Pancreas (tissue), 10 donors: ENCODE data around the gene GATA2. TPM values are rescaled to one million over a fixed set of nuclear protein-coding genes. Genes with fewer than 3 reads are reported as not detected.
A peak's percentile ranks its signal among the peaks of the same experiment; 100 is the strongest.

Experiments
- ATAC-seq, 4 donors: fragments of 200-7000 bp; cut with Tn5 transposase; one replicate each; pipeline versions ENCODE4 v1.8.0 to v1.9.1; 2020; ENCODE audit warnings: mild to moderate bottlenecking in 4 of 4, moderate library complexity in 4 of 4
- DNase-seq, 6 donors: peaks; one replicate each; pipeline ENCODE4 v3.0.0-alpha.2; 2020
- FAIRE-seq: peaks from 2 replicates; lab custom pipeline; 2012; peaks lifted over from hg19 to GRCh38; lab: Jason Lieb, UNC
- H3K27ac ChIP-seq, 4 donors: fragments of 200-600 bp; sonication (generic); 1 replicate in 3 of 4; 2 replicates in 1 of 4; pipeline versions ENCODE4 v1.5.0 to v1.8.0; 2020
- H3K27me3 ChIP-seq, 4 donors: fragments of 200-600 bp; one replicate each; pipeline ENCODE4 v1.8.0; 2021
- H3K36me3 ChIP-seq, 3 donors: fragments of 200-600 bp; sonication (generic) in 1 of 3; one replicate each; pipeline versions ENCODE4 v1.5.0 to v1.8.0; 2020 to 2021
- H3K4me1 ChIP-seq, 3 donors: fragments of 200-600 bp; one replicate each; pipeline ENCODE4 v1.8.0; 2021
- H3K4me3 ChIP-seq, 4 donors: fragments of 200-600 bp; sonication (generic) in 2 of 4; one replicate each; pipeline versions ENCODE4 v1.5.0 to v1.8.0; 2020 to 2021
- H3K9me3 ChIP-seq, 4 donors: fragments of 200-600 bp; one replicate each; pipeline ENCODE4 v1.8.0; 2021
- WGBS, 2 donors: extraction: QIAGEN DNeasy Blood & Tissue Kit; methylation state at CpG; one replicate each; pipeline ENCODE4 v1.1.7; 2013; 5-methylcytosine and 5-hydroxymethylcytosine counted together
- intact Hi-C, 3 donors: fragments of 100-400 bp; cut with DNase I; formaldehyde crosslinking; loops; one replicate each; pipeline versions ENCODE4 v1.11.1 to v1.14.2; 2022
- polyA plus RNA-seq, 2 donors: library from polyadenylated mRNA; stranded (reverse); fragments of 200-250 nt; gene quantifications; one replicate each; pipeline ENCODE4 v1.2.3, GENCODE V29; 2013
- total RNA-seq, 6 donors: library from RNA; stranded (reverse); fragmentation: NEBNext Ultra II Directional in 4 of 6; extraction: Animal tissue kit (Norgen Biotek cat#: 25700) in 4 of 6; gene quantifications; one replicate each; pipeline versions ENCODE4 v1.2.1 to v1.2.4, GENCODE V29; 2021 to 2023
- TF ChIP-seq, protein P1 (sequence below), 4 donors: fragments of 200-600 bp; sonication (generic) in 3 of 4; IDR thresholded peaks; one replicate each; pipeline versions ENCODE4 v1.5.0 to v1.8.0; 2021; ENCODE audit warnings: antibody characterized with exemption in 4 of 4
- donor health status: healthy with polysubstance abuse.
- donor health status: DM: no; HTN: no; CAD: no; lungs with moderate emphysema.
- donor health status: DM: no; HTN: no; CAD: no.
- donor health status: control.
- donor health status: control.
- donor health status: Bipolar disorder and iron deficiency.
- donor health status: DM: yes; HTN: yes; CAD: no.
- donor health status: DM: no; HTN: no; CAD: no.
- donor health status: DM: no; HTN: no; CAD: no.
- donor health status: DM: yes; HTN: yes; CAD: no.

The GATA2 gene
- total and polyA plus RNA-seq, 8 donors: 6.2 to 17.1 (median 11.1) TPM

- H3K4me3 ChIP-seq: no peak overlapping the region
- no peaks in the 10 kb centered on the region for H3K9me3 ChIP-seq
- no peaks in the 10 kb centered on the region for H3K4me1 ChIP-seq
- no peak overlapping the region for H3K27ac ChIP-seq
- no peak for FAIRE-seq
- DNase-seq: peak in 1 of 6 donors; percentile 12
- no peak for ATAC-seq
- TF ChIP-seq, protein P1, sequence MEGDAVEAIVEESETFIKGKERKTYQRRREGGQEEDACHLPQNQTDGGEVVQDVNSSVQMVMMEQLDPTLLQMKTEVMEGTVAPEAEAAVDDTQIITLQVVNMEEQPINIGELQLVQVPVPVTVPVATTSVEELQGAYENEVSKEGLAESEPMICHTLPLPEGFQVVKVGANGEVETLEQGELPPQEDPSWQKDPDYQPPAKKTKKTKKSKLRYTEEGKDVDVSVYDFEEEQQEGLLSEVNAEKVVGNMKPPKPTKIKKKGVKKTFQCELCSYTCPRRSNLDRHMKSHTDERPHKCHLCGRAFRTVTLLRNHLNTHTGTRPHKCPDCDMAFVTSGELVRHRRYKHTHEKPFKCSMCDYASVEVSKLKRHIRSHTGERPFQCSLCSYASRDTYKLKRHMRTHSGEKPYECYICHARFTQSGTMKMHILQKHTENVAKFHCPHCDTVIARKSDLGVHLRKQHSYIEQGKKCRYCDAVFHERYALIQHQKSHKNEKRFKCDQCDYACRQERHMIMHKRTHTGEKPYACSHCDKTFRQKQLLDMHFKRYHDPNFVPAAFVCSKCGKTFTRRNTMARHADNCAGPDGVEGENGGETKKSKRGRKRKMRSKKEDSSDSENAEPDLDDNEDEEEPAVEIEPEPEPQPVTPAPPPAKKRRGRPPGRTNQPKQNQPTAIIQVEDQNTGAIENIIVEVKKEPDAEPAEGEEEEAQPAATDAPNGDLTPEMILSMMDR (IDR thresholded peaks at IDR 0.05): no peak
- intact Hi-C loops: no loop called here
- no peaks in the 10 kb centered on the region for H3K36me3 ChIP-seq
- 61 to 67% methylated on average over 2 of the region's 2 CpGs for WGBS, 2 donors
- no peaks in the 10 kb centered on the region for H3K27me3 ChIP-seq
These were observed 13.8 kb upstream of the GATA2 start for GRCh38 chr3:128506754-128507153.

GRCh38 chr3:128505771-128506170 lies 12.8 kb upstream of the GATA2 start:
- no peaks in the 10 kb centered on the region for H3K36me3 ChIP-seq
- no peak overlapping the region for H3K4me3 ChIP-seq
- no peaks in the 10 kb centered on the region for H3K9me3 ChIP-seq
- no peak for FAIRE-seq
- ATAC-seq: no peak
- H3K27me3 ChIP-seq: no peaks in the 10 kb centered on the region
- no peaks in the 10 kb centered on the region for H3K4me1 ChIP-seq
- DNase-seq: no peak
- H3K27ac ChIP-seq: no peak overlapping the region
- WGBS, 2 donors: 95 to 96% methylated on average over 3 of the region's 3 CpGs
- TF ChIP-seq, protein P1 (IDR thresholded peaks at IDR 0.05): no peak
- intact Hi-C loops: no loop called here

DNA sequence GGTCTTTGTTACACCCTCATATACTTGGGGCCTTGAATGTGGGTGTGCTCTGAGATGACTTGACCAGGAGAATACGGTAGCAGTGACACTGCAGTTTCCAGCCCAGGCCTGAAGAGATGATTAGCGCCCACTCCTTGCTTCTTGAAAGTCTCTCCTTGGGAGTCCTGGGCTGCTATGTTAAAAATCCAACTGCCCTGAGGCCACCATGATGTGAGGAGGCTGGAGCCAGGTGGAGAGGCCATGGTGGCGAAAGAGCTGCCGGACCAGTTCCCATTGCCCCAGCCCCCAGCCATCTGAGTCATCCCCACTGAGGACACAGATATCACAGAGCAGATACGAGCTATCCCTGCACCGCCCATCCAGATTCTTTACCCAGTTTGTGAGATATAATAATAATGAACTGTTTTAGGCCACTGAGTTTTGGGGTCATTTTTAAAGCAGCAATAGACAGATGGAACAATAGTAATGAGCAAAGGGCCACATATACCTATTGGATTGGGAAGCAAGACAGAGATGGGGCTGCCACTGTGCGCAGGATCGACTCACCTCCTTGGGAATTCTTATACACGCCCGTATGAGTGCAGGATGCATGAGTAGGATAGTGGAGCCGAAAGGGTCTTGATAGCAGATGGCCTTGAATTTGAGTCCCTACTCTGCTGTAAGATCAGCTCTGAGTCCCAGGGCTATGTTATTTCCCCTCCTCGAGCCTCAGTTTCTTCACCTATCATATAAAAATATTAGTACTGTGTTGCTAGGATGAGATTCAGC lies 12.1 kb upstream of the GATA2 start:
- no peaks in the 10 kb centered on the region for H3K27me3 ChIP-seq
- no peaks in the 10 kb centered on the region for H3K36me3 ChIP-seq
- H3K4me1 ChIP-seq: no peaks in the 10 kb centered on the region
- no peak for ATAC-seq
- no peak overlapping the region for H3K27ac ChIP-seq
- DNase-seq: peak in 1 of 6 donors; percentile 19
- intact Hi-C loops: no loop called here
- H3K9me3 ChIP-seq: no peaks in the 10 kb centered on the region
- TF ChIP-seq, protein P1 (IDR thresholded peaks at IDR 0.05): no peak
- no peak overlapping the region for H3K4me3 ChIP-seq
- FAIRE-seq: no peak
- WGBS, 2 donors: 89 to 95% methylated on average over 12 of the region's 12 CpGs

- Histone ChIP-seq H3K4me3 (no peak overlapping the region), H3K9me3 (no peaks in the 10 kb centered on the region), H3K27me3 (no peaks in the 10 kb centered on the region), H3K27ac (no peak overlapping the region), H3K4me1 (no peaks in the 10 kb centered on the region), H3K36me3 (no peaks in the 10 kb centered on the region)
- intact Hi-C loops: no loop called here
- peak in 1 of 4 donors; percentile 29 for ATAC-seq
- peak in 1 of 6 donors; percentile 26 for DNase-seq
- TF ChIP-seq, protein P1 (IDR thresholded peaks at IDR 0.05): no peak
- WGBS, 2 donors: 92 to 94% methylated on average over 8 of the region's 8 CpGs
- no peak for FAIRE-seq
These were observed 11.5 kb upstream of the GATA2 start for GRCh38 chr3:128504533-128504915.
